Adrenal gland (tissue), 12 donors: ENCODE data around the gene EXOC3L4. TPM values are rescaled to one million over a fixed set of nuclear protein-coding genes. Genes with fewer than 3 reads are reported as not detected.
A peak's percentile ranks its signal among the peaks of the same experiment; 100 is the strongest.

ENCODE experiments used
- DNase-seq, 7 donors: peaks; one replicate each; pipeline ENCODE4 v3.0.0-alpha.2; 2019 to 2020
- H3K27ac ChIP-seq, 5 donors: fragments of 200-600 bp; sonication (generic) in 4 of 5; 1 replicate in 3 of 5; 2 replicates in 2 of 5; pipeline versions ENCODE4 v1.5.1 to v1.8.0; 2016 to 2020; ENCODE audit warnings: mild to moderate bottlenecking in 1 of 5
- H3K27me3 ChIP-seq: fragments of 200-600 bp; 2 replicates; pipeline ENCODE4 v1.8.0; 2021
- H3K36me3 ChIP-seq, 2 donors: fragments of 200-600 bp; replicated peaks in 1 of 2; 1 replicate in 1 of 2; 2 replicates in 1 of 2; pipeline versions ENCODE4 v1.5.1 to v1.8.0; 2018 to 2022
- H3K4me1 ChIP-seq, 2 donors: fragments of 200-600 bp; replicated peaks in 1 of 2; 1 replicate in 1 of 2; 2 replicates in 1 of 2; pipeline versions ENCODE4 v1.5.1 to v1.8.0; 2018 to 2021
- H3K4me3 ChIP-seq, 4 donors: fragments of 200-600 bp; sonication (generic) in 3 of 4; one replicate each; pipeline ENCODE4 v1.5.1; 2016 to 2018
- H3K9me3 ChIP-seq, 3 donors: fragments of 200-600 bp; sonication (generic) in 1 of 3; replicated peaks in 1 of 3; 1 replicate in 2 of 3; 2 replicates in 1 of 3; pipeline versions ENCODE4 v1.5.1 to v1.8.0; 2016 to 2021
- CTCF ChIP-seq, 6 experiments: fragments of 450-650 bp in 4 of 6; fragments of 200-600 bp in 2 of 6; sonication (generic) in 1 of 6; IDR thresholded peaks; 1 replicate in 5 of 6; 2 replicates in 1 of 6; pipeline versions ENCODE4 v1.5.1 to v1.8.0; 2016 to 2021; ENCODE audit warnings: antibody characterized with exemption in 6 of 6, mild to moderate bottlenecking in 2 of 6, moderate library complexity in 1 of 6
- POLR2A ChIP-seq, 2 donors: fragments of 450-650 bp; IDR thresholded peaks; one replicate each; pipeline ENCODE4 v1.6.1; 2017; ENCODE audit warnings: antibody characterized with exemption in 2 of 2, mild to moderate bottlenecking in 2 of 2, moderate library complexity in 1 of 2
- WGBS, 4 donors: extraction: QIAGEN DNeasy Blood & Tissue Kit in 2 of 4; methylation state at CpG; one replicate each; pipeline versions ENCODE4 v1.1.5 to v1.1.7; 2013 to 2017; 5-methylcytosine and 5-hydroxymethylcytosine counted together
- intact Hi-C, 2 donors: fragments of 100-400 bp; cut with DNase I; formaldehyde crosslinking; loops; one replicate each; pipeline versions ENCODE4 v1.14.1 to v1.15.0; 2022 to 2023
- polyA plus RNA-seq, 3 donors: library from polyadenylated mRNA; stranded (reverse); fragments of 200-250 nt in 2 of 3; fragments of 350-450 nt in 1 of 3; fragmentation: Illumina TruSeq in 1 of 3; extraction: RNeasy Lipid Tissue Mini Kit (QIAGEN cat#74804) in 1 of 3; gene quantifications; one replicate each; pipeline ENCODE4 v1.2.3, GENCODE V29; 2013 to 2014
- total RNA-seq, 9 donors: library from RNA; depleted of rRNA in 4 of 9; stranded (reverse); fragments of >200 nt in 4 of 9; fragments of 120-200 nt in 1 of 9; fragmentation: NEBNext Ultra II Directional in 1 of 9; extraction: Animal tissue kit (Norgen Biotek cat#: 25700) in 1 of 9; gene quantifications; one replicate each; pipeline versions ENCODE4 v1.1.0 to v1.2.4, GENCODE V29; 2013 to 2023
- donor health status: healthy with polysubstance abuse.
- donor health status: Bipolar disorder and iron deficiency.
- donor health status: DM: yes; HTN: yes; CAD: no.
- donor health status: DM: no; HTN: no; CAD: no.
- donor health status: DM: no; HTN: no; CAD: no.
- donor health status: DM: yes; HTN: yes; CAD: no.

The EXOC3L4 gene
- total and polyA plus RNA-seq, 12 donors = 0.12 to 4.3 (median 1.6) TPM; not detected in 1

GRCh38 chr14:103109535-103110441 is 15.3 kb downstream of the EXOC3L4 start:
- no peak overlapping the region for H3K4me3 ChIP-seq
- DNase-seq = peak in 4 of 7 donors; percentile 51 to 79 (median 68)
- no peak for TF ChIP-seq CTCF (IDR thresholded peaks at IDR 0.05)
- TF ChIP-seq POLR2A (IDR thresholded peaks at IDR 0.05) = no peak
- intact Hi-C loops = no loop called here
- 38 to 74% (median 63%) methylated on average over 14 to 32 of the region's 32 CpGs for WGBS, 4 donors
- H3K27me3 ChIP-seq = peaks cover 1% of the 10 kb centered on the region
- H3K4me1 ChIP-seq = peaks cover 10 to 21% of the 10 kb centered on the region in 2 donors
- peak overlapping the region in 4 of 5 donors; percentile 27 to 78 (median 71) for H3K27ac ChIP-seq
- no peaks in the 10 kb centered on the region for H3K36me3 ChIP-seq
- no peaks in the 10 kb centered on the region for H3K9me3 ChIP-seq

- intact Hi-C loops = no loop called here
- Histone ChIP-seq H3K9me3 (no peaks in the 10 kb centered on the region), H3K4me1 (peaks cover 10 to 21% of the 10 kb centered on the region in 2 donors), H3K4me3 (no peak overlapping the region), H3K36me3 (no peaks in the 10 kb centered on the region), H3K27me3 (no peaks in the 10 kb centered on the region), H3K27ac (peak overlapping the region in 4 of 5 donors; percentile 27 to 78 (median 71))
- TF ChIP-seq CTCF (IDR thresholded peaks at IDR 0.05) (no peak), POLR2A (IDR thresholded peaks at IDR 0.05) (no peak)
- 20 to 65% (median 63%) methylated on average over 10 to 14 of the region's 14 CpGs for WGBS, 4 donors
- DNase-seq = peak in 2 of 7 donors; percentile 71 to 73
These were observed 16.2 kb downstream of the EXOC3L4 start for GRCh38 chr14:103110681-103111231.

- no peak for TF ChIP-seq CTCF (IDR thresholded peaks at IDR 0.05)
- TF ChIP-seq POLR2A (IDR thresholded peaks at IDR 0.05) = no peak
These were observed 16.8 kb downstream of the EXOC3L4 start for GRCh38 chr14:103111232-103111868.

More at GRCh38 chr14:103111232-103111868, 16.8 kb downstream of the EXOC3L4 start:
- DNase-seq = peak in 1 of 7 donors; percentile 62
- peak overlapping the region in 2 of 5 donors; percentile 76 to 78 for H3K27ac ChIP-seq
- no peaks in the 10 kb centered on the region for H3K36me3 ChIP-seq
- peaks cover 10 to 21% of the 10 kb centered on the region in 2 donors for H3K4me1 ChIP-seq
- H3K4me3 ChIP-seq = no peak overlapping the region
- WGBS, 4 donors = 57 to 89% (median 81%) methylated on average over 5 to 6 of the region's 6 CpGs; no CpG with 5 or more reads in 1 of the 4 donors
- no peaks in the 10 kb centered on the region for H3K9me3 ChIP-seq
- intact Hi-C loops = no loop called here
- H3K27me3 ChIP-seq = no peaks in the 10 kb centered on the region
